ENCODE measurements around the gene EPN2. TPM values are rescaled to one million over a fixed set of nuclear protein-coding genes. Genes with fewer than 3 reads are reported as not detected.

The EPN2 gene
- total and polyA plus RNA-seq, 7 donors, result 11.6 to 36.0 (median 25.3) TPM

DNA sequence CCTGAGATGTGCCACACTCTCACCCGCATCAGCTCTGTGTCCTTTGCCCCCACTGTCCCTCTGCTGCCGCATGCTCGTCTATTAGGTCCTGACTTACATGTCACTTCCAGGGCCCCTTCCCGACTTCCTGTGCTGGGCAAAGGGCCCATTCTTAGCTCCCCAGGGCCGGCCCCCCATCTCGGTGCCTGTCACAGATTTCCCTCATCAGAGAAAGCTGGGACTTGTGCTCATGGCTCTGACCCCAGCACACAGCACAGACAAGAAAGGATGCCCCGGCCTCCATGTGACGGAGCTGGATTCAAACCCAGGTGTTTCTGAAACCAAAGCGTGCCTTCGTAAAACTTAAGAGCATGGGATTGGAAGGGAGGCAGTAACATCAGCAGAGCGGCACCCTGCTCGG lies 135.3 kb downstream of the EPN2 start:
- H3K4me1 ChIP-seq, result peaks cover 6% of the 10 kb centered on the region

DNA sequence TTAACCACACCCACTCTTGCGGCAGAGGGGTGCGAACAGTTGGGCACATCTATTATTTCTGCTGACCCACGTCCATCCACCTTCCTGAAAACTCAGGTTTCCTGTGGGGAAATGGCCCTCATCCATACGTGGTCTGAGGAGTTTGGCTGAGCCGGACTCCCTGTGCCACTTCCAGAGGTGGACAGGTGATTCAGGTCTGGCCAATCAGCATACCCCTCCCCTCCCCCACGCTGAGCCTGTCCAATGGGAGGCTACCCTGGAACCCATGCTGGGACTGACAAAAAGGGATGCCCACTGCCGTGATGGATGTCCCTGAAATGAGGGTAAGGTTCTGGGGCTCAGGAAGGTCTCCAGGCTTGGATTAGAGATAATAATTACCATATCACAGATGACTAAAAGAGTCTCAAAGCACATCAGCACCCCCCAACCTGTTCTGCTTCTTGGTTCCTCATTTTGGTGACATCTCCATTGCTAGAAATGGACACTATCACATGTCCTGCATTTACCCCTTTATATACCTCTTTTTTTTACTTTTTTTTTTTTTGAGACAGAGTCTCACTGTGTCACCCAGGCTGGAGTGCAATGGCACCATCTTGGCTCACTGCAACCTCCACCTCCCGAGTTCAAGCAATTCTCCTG lies 135.8 kb downstream of the EPN2 start:
- no peaks in the 10 kb centered on the region for H3K9me3 ChIP-seq
- no peaks in the 10 kb centered on the region for H3K36me3 ChIP-seq (ENCODE audit: insufficient read depth in 1 of 2, low read depth in 1 of 2)
- H3K27ac ChIP-seq, result no peak overlapping the region
- no peak for DNase-seq
- TF ChIP-seq, protein P1, sequence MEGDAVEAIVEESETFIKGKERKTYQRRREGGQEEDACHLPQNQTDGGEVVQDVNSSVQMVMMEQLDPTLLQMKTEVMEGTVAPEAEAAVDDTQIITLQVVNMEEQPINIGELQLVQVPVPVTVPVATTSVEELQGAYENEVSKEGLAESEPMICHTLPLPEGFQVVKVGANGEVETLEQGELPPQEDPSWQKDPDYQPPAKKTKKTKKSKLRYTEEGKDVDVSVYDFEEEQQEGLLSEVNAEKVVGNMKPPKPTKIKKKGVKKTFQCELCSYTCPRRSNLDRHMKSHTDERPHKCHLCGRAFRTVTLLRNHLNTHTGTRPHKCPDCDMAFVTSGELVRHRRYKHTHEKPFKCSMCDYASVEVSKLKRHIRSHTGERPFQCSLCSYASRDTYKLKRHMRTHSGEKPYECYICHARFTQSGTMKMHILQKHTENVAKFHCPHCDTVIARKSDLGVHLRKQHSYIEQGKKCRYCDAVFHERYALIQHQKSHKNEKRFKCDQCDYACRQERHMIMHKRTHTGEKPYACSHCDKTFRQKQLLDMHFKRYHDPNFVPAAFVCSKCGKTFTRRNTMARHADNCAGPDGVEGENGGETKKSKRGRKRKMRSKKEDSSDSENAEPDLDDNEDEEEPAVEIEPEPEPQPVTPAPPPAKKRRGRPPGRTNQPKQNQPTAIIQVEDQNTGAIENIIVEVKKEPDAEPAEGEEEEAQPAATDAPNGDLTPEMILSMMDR (IDR thresholded peaks at IDR 0.05), result no peak
- peaks cover 6% of the 10 kb centered on the region for H3K4me1 ChIP-seq
- WGBS, 3 donors, result 76 to 83% (median 80%) methylated on average over 8 of the region's 8 CpGs
- no peak for ATAC-seq
- H3K27me3 ChIP-seq (ENCODE audit: insufficient read depth in 3 of 3, low read length in 2 of 3), result no peaks in the 10 kb centered on the region
- intact Hi-C loops (cut with DNase I), result no loop called here
- no peak overlapping the region for H3K4me3 ChIP-seq

More for the DNA sequence above, 135.3 kb downstream of the EPN2 start:
- 81 to 86% (median 85%) methylated on average over 12 of the region's 12 CpGs for WGBS, 3 donors
- DNase-seq (no peak), ATAC-seq (no peak)
- H3K4me3 ChIP-seq, result no peak overlapping the region
- H3K36me3 ChIP-seq (ENCODE audit: insufficient read depth in 1 of 2, low read depth in 1 of 2), result no peaks in the 10 kb centered on the region
- no peaks in the 10 kb centered on the region for H3K27me3 ChIP-seq (ENCODE audit: insufficient read depth in 3 of 3, low read length in 2 of 3)
- TF ChIP-seq, protein P1 (IDR thresholded peaks at IDR 0.05), result no peak
- no peak overlapping the region for H3K27ac ChIP-seq
- intact Hi-C loops (cut with DNase I), result no loop called here
- no peaks in the 10 kb centered on the region for H3K9me3 ChIP-seq

DNA sequence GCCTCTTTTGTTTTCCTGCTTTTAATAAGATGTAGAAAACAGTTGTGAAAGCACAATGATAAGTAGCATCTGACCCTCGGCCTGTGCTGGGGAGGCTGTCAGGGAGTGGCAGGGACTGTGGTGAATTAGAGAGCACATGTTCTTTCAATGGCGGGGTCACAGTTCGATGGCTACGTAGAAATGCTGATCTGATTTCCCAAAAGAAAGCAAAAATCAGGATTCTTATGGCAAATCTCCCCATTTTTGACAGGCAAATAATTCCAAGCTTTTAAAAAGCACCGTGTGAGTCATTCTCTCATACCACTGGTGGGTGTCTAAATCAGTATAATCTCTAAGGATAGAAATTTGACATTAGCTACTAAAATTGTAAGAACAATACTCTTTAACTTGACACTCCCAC lies 137.0 kb downstream of the EPN2 start:
- intact Hi-C loops (cut with DNase I), result no loop called here
- no peak for ATAC-seq
- Histone ChIP-seq H3K27me3 (ENCODE audit: insufficient read depth in 3 of 3, low read length in 2 of 3) (no peaks in the 10 kb centered on the region), H3K9me3 (no peaks in the 10 kb centered on the region), H3K4me1 (peaks cover 10% of the 10 kb centered on the region), H3K27ac (no peak overlapping the region), H3K36me3 (ENCODE audit: insufficient read depth in 1 of 2, low read depth in 1 of 2) (no peaks in the 10 kb centered on the region), H3K4me3 (no peak overlapping the region)
- no peak for DNase-seq
- 84 to 86% (median 85%) methylated on average over 5 of the region's 5 CpGs for WGBS, 3 donors
- TF ChIP-seq, protein P1 (IDR thresholded peaks at IDR 0.05), result no peak

DNA sequence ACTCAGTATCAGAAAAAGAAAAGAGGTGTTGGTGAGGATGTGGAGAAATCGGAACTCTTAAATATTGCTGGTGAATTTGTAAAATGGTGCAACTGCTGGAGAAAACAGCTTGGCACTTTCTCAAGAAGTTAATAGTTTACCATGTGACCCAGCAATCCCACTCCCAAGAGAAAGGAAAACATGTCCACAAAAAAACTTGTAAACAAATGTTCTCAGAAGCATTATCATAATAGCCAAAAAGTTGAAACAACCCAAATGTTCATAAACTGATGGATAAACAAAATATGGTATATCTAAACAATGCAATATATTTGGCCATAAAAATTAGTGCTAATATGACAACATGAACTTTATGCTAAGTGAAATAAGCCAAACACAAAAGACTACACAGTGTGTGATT lies 138.6 kb downstream of the EPN2 start:
- TF ChIP-seq, protein P1 (IDR thresholded peaks at IDR 0.05), result no peak
- Histone ChIP-seq H3K9me3 (no peaks in the 10 kb centered on the region), H3K4me3 (no peak overlapping the region), H3K27ac (no peak overlapping the region), H3K27me3 (ENCODE audit: insufficient read depth in 3 of 3, low read length in 2 of 3) (no peaks in the 10 kb centered on the region), H3K4me1 (peaks cover 16% of the 10 kb centered on the region), H3K36me3 (ENCODE audit: insufficient read depth in 1 of 2, low read depth in 1 of 2) (peaks cover 0 to 15% of the 10 kb centered on the region in 2 donors)
- no peak for DNase-seq
- ATAC-seq, result no peak
- WGBS, 3 donors, result 92 to 100% (median 94%) methylated on average over 1 of the region's 1 CpG
- intact Hi-C loops (cut with DNase I), result no loop called here

DNA sequence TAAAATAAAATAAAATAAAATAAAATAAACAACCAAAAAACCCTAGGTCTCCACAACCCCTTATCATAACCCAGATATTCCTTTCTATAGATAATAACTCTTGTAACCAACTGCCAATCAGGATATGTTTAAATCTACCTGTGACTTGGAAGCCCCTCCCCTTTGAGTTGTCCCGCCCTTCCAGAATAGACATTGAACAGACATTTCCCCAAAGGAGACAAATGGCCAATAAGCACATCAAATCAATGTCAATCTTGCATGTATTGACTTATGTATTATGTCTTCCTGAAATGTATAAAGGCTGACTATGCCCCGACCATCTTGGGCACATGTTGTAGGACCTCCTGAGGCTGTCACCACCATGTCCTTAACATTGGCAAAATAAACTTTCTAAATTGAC lies 139.6 kb downstream of the EPN2 start:
- DNase-seq (no peak), ATAC-seq (no peak)
- no peaks in the 10 kb centered on the region for H3K9me3 ChIP-seq
- H3K27ac ChIP-seq, result peak overlapping the region; percentile 94
- no peaks in the 10 kb centered on the region for H3K27me3 ChIP-seq (ENCODE audit: insufficient read depth in 3 of 3, low read length in 2 of 3)
- WGBS, 3 donors, result 51 to 54% (median 52%) methylated on average over 2 of the region's 2 CpGs
- TF ChIP-seq, protein P1 (IDR thresholded peaks at IDR 0.05), result no peak
- peaks cover 0 to 26% of the 10 kb centered on the region in 2 donors for H3K36me3 ChIP-seq (ENCODE audit: insufficient read depth in 1 of 2, low read depth in 1 of 2)
- H3K4me3 ChIP-seq, result peak overlapping the region; percentile 74
- intact Hi-C loops (cut with DNase I), result no loop called here
- H3K4me1 ChIP-seq, result peaks cover 16% of the 10 kb centered on the region

All from psoas muscle (tissue), 8 donors.